GM18499 (cell line): ENCODE data around the gene QRSL1.
"Not testable (repeated sequence)": the region's sequence is repeated elsewhere in the genome, so short reads cannot be mapped to it uniquely, and the experiment has no call there.

Source experiments
- ATAC-seq: cut with Tn5 transposase; IDR thresholded peaks from one replicate; pipeline ENCODE4 v1.9.1; 2021; ENCODE audit warnings: moderate number of reproducible peaks; ENCODE audit not compliant: insufficient read depth, unreplicated experiment

The QRSL1 gene

DNA sequence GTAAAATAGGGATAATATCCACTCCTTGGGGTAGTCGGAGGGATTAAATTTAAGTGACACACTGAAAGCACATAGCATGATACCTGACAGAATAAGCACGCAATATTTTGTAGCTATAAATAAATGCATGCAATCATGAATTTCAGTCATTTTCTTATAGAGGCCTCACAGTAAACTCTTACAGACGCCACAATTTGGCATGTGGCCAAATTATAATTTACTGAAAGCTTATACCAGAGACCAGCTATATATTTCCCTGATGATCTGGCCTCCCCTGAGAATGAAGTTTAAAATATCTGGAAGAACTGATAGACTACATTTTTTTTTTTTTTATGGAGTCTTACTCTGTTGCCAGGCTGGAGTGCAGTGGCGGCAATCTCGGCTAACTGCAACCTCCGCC is 40.9 kb downstream of the QRSL1 start:
- no peak for ATAC-seq

DNA sequence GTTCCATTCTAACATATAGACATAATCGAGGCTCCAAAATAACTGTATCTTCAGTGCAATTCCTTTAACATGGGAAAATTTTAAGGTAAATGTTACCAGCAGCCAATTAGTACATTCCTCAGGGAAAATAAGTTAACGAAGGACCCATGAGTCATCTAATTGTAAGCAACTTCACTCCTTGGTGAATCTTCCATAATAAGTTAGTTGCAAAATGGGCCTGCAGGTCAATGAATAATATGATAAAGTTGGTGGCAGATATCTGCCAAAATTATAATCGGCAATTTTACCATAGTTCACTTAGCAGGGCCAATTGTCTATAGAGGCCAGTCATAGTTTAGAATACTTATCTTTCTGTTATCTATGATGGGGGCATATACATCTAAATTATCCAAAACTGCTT is 42.3 kb downstream of the QRSL1 start:
- ATAC-seq: no peak

DNA sequence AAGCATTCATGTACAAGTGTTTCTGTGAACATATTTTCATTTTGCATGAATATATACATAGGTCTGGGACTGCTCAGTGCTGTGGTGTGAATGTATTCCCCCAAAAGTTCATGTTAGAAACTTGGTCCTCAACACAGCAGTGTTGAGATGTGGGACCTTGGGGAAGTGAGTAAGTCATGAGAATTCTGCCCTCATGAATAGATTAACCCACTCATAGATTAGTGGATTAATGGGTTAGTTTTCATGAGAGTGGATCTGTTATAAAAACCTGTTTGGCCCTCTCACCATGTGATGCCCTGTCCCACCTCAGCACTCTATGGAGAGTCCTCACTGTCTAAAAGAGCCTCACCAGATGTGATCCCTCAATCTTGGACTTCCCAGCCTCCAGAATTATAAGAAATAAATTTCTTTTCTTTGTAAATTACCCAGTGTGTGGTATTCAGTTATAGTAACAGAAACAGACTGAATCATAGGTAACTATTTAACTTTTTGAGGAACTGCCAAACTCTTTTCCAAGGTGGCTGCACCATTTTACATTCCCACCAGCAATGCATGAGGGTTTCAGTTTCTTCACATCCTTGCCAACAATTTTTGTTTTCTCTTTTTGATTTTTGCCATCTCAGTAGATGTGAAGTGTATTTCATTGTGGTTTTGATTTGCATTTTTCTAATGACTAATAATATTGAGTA is 45.3 kb downstream of the QRSL1 start:
- no peak for ATAC-seq

DNA sequence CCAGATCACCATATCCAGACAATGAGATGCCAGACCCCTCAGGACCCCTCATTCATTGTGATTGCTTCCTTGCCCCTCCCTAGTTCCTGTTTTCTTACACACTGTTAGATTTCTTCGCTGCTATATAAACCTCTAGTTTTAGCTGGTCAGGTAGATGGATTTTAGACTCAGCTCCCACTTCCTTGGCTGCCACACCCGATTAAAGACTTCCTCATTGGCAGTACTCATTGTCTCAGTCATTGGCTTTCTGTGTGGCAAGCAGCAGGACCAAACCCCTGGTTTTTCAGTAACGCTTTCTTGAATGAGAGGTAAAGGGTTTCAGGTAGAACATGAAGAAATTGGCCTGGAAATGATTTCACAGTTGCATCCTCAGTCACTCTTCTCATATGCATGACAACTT is 47.9 kb downstream of the QRSL1 start:
- no peak for ATAC-seq

DNA sequence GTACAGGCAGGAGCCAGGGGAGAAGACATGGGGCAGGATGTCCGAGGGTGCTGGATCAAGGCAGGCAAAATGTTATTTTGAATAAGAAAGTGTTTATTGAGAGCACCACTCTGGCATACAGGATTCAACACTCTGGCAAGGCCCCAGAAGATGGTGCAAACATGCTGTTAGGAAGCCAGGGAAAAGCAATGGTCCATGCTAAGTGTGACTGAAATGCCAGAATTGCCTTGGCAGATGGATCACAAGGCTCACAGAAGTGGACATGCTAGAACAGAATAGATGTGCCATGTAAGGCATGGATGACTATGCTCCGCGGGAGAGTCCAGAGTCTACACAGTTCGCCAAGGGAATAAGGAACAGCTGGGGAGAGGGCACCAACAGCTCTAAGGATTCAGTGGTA is 54.6 kb downstream of the QRSL1 start:
- ATAC-seq: no peak

DNA sequence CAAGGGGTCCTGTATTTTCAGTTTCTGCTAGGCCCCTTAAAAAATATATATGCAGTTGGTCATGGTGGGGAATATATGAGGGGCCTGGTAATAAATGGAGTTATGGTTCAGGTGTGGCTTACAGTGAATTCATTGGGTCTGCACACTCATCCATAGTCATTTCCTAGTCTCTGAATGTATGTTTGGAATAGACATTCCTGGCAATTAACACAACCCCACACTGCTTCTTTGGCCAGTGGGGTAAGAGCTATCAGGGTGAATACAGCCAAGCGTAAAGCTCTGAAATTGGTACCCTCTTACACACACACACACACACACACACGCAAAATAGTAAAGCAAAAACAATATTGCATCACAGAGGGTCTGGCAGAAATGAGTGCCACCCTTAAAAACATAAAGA is 56.5 kb downstream of the QRSL1 start:
- no peak for ATAC-seq

DNA sequence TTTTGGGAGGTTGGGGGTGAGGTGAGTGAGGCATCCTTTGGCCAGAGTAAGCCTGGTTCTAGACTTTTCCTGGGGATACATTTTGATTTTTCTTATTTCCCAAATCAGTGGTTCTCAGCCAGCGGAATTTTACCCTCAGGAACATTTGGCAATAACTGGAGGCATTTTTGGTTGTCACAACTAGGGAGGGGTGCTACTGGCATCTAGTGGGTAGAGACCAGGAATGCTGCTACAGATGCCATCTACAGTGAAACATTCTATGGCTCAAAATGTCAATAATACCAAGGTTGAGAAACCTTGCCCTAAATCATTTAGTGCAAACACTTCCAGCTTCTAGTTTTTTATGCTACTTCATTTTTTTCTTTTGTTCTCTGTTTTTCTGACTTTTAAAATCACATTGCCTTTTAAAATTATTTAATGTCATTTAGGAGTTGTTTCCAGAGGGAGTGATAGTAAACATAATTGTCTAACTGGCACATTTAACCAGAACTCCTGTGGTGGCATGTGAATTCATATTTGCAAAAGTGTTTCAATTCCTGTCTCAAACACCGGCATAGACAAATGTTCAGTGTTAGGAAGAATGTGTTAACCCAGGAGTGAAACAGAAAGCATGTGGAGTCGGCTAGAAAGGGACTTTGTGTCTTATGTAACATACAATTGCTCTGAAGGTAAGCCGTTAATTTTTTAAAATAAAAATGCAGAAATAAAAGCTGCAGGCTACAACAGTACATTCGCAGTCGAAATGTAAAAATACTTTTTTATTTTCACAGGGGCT is 59.0 kb downstream of the QRSL1 start:
- no peak for ATAC-seq

DNA sequence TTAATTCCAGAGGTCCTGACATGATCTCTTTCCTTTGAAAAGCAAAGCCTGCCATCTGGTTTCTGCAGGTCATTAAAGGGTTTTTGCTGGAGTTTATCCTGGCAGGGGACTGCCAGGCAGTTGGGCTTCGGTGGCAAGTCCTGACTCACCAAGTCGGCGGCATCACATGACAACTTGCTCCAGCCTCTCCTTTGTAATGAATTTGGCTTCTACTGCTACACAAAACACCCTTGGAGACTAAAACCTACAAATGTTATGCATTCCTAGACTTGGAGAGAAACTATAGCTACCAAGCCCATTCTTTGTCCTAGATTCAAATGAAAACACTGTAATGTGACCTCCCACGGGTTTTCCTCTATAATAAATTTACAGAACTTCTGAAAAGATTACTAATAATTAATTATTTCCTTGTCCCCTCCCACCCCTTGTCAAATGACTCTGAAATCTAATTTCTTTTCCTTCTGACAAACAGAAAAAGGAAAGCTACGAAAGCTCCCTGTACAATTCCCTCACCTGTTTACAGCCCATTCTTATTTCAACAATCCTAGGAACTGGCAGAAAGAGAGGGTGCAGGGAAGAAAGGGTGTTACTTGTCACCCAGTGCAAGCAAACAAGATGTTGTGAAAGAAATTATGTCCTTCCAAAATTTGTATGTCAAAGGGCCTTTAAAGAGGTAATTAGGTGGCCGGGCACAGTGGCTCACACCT is 62.9 kb downstream of the QRSL1 start:
- no peak for ATAC-seq

DNA sequence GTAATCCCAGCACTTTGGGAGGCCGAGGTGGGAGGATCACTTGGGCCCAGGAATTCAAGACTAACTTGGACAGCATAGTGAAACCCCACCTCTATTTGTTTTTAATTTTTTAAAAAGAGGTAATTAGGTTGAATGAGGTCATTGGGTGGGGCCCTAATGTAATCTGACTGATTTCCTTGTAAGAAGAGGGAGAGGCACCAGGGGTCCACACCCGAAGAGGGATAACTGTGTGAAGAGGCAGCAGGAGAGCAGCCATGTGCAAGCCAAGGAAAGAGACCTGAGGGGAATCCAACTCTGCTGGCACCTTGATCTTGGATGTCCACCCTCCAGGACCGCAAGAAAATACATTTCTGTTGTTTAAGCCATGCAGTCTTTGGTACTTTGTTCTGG is 63.4 kb downstream of the QRSL1 start:
- no peak for ATAC-seq

DNA sequence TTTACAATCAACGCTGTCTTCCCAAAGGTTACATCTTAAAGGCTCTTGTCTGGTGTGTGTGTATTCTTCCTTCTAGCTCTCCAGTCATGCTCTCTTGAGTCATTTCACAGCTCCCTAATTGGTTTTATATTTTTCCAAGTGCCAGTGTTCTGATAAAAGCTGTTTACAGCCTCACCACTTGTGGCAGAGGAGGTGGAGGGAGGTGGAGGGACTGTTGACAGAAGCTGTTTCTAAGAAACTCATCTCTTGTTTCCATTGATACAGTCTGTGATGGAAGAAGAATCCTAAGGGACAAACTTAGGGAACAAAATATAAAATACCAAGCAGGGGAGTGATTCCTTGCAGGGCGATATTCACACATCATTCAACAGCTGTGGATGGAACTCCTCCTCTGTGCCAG is 64.0 kb downstream of the QRSL1 start:
- no peak for ATAC-seq

DNA sequence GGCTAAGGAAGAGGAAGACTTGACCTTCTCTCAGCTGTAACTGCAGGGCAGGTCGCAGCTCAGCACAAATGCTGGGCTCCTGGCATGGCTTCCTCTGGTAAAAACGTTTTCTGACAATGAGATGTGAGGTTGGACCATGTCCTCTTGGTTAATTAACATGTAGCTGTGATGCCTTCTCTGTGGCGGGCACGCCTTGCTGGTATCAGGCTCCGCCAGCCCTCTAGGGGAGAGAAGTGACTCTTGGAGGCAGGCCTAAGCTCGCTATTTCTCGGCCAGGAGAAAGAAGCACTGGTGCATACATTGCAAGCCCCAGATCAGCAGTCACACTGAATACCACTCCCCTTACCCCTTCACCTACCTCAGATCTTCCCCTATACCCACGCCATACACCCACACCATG is 65.0 kb downstream of the QRSL1 start:
- no peak for ATAC-seq

DNA sequence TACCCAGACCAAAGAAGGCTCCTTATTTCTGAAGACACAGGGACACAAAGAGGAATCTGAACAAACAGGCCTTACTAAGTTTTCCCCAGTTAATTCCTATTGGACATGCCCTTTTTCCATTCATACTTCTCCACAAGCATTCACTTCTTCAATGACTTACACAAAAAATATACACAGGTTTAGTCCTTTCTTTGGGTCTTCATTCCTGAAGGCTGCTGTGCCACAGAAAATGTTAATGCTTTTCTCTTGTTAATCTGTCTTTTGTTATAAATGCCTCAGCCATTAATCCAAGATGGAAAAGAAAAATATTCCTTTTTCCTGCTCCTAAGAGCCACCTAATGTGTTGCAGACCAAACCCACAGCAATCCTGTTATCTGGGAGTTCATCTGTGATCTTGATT is 71.2 kb downstream of the QRSL1 start:
- ATAC-seq: no peak

DNA sequence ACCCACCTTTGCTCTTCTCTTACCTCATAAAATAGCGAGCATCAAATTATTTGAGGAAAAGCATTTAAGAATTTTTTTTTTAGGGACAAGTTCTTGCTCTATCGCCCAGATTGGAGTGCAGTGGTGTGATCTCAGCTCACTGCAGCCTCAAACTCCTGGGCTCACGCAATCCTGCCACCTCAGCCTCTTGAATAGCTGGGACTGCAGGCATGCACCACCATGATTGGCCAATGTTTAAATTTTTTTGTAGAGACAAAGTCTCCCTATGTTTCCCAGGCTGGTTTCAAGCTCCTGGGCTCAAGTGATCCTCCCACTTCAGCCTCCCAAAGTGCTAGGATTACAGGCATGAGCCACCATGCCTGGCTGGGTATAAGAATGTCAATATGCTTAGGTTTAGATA is 71.8 kb downstream of the QRSL1 start:
- not testable (repeated sequence) for ATAC-seq

DNA sequence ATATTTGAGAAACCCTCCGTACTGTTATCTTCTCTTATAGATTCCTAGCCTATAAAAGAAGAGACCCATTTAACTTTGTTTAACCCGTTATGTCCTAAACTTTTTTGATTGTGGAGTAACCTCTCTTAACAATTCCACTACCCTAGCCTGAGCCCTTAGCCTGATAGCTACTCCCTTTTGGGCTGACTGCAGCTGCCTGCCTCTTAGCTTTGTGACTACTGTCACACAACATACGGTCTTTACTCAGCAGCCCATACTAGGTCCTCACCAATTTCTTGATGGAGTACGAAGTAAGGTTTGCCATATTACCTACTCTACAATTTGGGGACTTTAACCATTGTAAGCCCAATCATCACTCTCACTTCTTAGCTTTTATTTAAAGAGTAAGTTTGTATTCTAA is 72.7 kb downstream of the QRSL1 start:
- peak; percentile 18 for ATAC-seq

DNA sequence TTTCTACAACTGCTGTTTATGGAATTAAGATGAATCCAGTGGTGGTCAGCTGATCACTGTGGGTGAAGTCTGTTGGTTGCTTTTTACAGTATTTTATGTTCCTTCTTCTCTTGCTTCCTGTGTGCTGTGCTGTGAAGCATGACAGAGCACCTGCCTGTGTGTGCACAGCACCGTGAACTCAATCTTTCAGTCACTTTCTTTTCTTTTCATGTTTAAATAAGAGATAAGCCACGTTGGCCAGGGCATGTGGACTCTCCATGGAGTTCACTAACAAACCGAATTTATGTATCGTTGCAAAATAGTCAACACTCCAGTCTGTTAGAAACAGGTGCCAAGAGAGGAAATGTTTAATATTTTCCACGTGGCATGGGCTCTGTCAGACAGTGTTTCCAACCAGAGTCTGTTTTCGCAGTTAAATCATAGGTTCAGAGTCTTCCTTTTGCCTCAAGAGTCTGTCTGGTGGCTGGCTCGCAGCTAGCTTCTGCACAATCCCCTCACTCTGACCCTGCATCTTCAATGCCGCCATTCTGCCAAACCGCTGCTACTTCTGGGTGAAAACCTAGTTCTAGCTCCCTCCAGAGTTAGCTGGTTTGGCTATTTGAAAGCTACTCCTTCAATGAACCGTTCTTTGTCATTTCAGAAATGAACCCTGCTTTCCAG is 73.2 kb downstream of the QRSL1 start:
- ATAC-seq: peak; percentile 98

DNA sequence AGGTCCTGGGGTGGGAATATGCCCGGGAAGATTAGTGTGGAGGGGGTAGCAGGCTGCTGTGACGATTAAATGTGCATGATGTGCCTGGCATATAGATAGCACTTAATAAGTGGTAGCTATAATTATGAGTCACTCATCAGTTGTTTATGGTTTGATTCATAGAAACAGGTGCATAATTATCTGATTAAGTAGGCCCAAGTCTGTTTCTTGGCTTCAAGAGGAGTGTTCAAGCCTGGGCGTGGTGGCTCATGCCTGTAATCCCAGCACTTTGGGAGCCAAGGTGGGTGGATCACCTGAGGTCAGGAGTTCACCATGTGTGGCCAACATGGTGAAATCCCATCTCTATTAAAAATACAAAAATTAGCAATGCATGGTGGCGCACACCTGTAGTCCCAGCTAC is 74.9 kb downstream of the QRSL1 start:
- ATAC-seq: no peak

DNA sequence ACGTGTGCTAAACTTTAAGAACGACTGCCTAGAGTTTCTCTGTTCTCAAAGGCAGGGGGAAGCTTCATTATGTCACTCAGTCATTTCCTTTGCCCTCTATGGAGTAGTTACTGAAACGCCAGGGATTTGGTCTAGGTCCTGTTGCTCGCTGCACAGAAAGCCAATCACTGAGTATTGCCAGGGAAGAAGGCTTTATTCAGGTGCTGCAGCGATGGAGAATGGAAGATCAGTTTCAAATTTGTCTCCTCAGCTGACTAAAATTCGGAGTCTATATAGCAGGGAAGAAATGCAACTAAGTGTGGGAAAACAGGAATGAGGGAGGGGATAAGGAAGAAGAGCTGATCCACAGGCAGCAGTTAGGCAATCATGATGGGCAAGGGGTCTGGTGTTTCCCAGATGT is 75.8 kb downstream of the QRSL1 start:
- ATAC-seq: no peak

DNA sequence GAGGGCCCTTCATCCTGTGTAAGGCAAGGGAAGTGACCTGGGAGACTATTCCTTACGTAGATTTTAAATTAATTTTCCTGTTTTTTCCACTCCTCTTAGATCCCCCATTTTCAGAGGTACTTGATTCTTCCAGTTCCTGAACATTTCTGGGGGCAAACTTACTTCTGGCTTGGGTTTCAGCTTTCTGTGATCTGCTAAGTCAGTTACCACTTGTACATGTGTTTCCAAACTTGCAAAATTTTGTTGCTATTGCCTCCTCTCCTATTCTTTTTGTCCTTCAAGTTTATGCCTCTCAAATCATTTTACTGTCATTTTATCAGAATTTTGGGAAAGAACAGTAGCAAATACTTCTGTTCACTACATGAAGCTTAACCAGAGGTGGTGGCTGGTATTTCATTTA is 81.2 kb downstream of the QRSL1 start:
- ATAC-seq: no peak

DNA sequence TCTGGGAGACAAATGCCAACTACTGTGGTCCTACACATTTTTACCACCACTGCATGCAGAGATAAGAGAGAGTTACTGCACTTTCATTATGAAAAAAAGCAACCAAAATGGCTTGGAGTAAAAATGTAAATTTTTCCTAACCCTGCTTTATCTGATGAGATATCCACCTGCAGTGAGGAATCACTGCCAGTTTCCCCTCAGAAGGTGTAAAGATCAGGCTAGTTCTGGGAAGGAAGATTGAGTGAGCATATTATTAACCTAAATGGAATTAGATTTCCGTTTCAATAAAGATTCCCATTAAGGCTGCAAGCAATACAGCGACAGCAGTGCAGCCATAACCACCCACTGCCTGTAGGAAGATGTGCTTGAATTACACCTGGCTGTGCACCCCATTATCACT is 84.9 kb downstream of the QRSL1 start:
- ATAC-seq: no peak

DNA sequence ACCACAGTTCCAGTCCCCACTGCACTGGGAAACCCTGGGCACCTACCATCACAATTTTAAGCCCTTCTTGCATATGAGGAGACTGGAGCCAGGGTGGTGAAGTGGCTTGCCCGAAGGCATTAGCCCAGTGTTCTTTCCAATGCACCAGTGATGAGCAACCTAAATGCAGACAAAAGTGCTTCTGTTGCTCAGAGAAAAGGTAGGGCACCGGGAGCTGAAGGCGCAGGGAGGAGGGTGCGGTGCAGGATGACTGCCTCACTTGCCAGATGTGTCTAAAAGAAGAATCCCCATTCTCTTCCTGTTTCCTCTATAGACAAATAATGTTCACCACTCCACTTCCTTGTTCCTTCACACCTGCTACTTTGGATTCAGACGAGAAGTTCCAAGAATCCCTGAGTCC is 86.5 kb downstream of the QRSL1 start:
- ATAC-seq: no peak

DNA sequence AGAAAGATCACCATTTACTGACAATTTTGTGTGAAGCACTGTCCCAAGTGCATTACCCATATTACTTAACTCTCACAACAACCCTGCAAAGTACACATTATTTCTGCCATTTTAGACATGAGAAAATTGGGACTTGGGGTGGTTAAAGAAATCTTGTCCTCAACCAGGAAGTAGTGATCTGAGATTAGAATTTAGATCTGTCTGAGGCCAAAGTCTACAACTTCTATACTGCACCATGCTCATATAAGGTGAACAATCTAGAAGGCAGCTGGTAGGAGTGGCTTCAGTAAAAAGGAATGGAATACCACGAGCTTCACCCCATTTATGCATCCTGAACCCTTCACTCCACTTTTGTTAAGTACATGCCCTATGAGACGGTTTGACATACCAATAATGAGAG is 87.6 kb downstream of the QRSL1 start:
- ATAC-seq: no peak
